GM06990 (cell line): ENCODE results near the gene SLC7A10.
A peak's percentile ranks its signal among the peaks of the same experiment; 100 is the strongest.

Experiments
- DNase-seq: peaks from one replicate; pipeline ENCODE4 v3.0.0-alpha.2; 2011; ENCODE audit not compliant: insufficient read length; ENCODE audit errors: extremely low read depth
- H3K27me3 ChIP-seq: replicated peaks from 2 replicates; pipeline ENCODE4 v1.6.0; 2011; ENCODE audit warnings: low read length; ENCODE audit not compliant: control insufficient read depth, insufficient read depth
- H3K36me3 ChIP-seq: 2 replicates; pipeline ENCODE4 v1.5.1; 2011; ENCODE audit warnings: low read length; ENCODE audit not compliant: control insufficient read depth, insufficient read depth
- H3K4me3 ChIP-seq: replicated peaks from 2 replicates; pipeline ENCODE4 v1.5.1; 2011; ENCODE audit warnings: low read depth, mild to moderate bottlenecking, control low read depth, low read length
- TF ChIP-seq, protein P1 (sequence below): IDR thresholded peaks from 2 replicates; pipeline ENCODE4 v1.5.1; 2011; ENCODE audit warnings: low read length, control low read depth, mild to moderate bottlenecking, inconsistent platforms; ENCODE audit not compliant: insufficient read depth, poor library complexity, severe bottlenecking

The SLC7A10 gene

GRCh38 chr19:33248553-33248953, 22.9 kb upstream of the SLC7A10 start:
- DNase-seq, result no peak
- H3K36me3 ChIP-seq, result no peaks in the 10 kb centered on the region
- no peak overlapping the region for H3K4me3 ChIP-seq
- H3K27me3 ChIP-seq, result no peaks in the 10 kb centered on the region
- TF ChIP-seq, protein P1, sequence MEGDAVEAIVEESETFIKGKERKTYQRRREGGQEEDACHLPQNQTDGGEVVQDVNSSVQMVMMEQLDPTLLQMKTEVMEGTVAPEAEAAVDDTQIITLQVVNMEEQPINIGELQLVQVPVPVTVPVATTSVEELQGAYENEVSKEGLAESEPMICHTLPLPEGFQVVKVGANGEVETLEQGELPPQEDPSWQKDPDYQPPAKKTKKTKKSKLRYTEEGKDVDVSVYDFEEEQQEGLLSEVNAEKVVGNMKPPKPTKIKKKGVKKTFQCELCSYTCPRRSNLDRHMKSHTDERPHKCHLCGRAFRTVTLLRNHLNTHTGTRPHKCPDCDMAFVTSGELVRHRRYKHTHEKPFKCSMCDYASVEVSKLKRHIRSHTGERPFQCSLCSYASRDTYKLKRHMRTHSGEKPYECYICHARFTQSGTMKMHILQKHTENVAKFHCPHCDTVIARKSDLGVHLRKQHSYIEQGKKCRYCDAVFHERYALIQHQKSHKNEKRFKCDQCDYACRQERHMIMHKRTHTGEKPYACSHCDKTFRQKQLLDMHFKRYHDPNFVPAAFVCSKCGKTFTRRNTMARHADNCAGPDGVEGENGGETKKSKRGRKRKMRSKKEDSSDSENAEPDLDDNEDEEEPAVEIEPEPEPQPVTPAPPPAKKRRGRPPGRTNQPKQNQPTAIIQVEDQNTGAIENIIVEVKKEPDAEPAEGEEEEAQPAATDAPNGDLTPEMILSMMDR, result no peak

- no peak for DNase-seq
- Histone ChIP-seq H3K36me3 (no peaks in the 10 kb centered on the region), H3K4me3 (no peak overlapping the region), H3K27me3 (no peaks in the 10 kb centered on the region)
- TF ChIP-seq, protein P1, result no peak
Observed at GRCh38 chr19:33248104-33248503, 22.5 kb upstream of the SLC7A10 start.

DNA sequence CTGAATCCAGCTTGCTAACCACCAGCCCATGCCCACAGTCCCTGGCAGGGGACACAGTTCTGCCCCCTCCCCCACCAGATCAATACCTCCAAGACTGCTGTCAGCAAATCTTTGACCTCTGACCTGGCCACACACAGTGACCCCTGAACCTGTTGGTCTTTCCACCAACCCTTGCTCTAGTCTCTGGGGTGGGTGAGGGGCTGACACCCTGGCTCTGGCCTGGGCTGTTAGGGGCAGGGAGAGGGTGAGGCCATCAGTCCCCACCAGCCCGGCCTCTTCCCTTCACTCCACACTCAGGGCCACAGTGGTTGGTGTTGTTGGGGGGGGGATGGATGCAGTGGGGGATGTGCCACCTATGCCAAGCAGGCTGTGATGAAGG, 21.8 kb upstream of the SLC7A10 start:
- Histone ChIP-seq H3K27me3 (no peaks in the 10 kb centered on the region), H3K4me3 (no peak overlapping the region), H3K36me3 (no peaks in the 10 kb centered on the region)
- TF ChIP-seq, protein P1, result no peak
- DNase-seq, result no peak

GRCh38 chr19:33246709-33247440, 21.2 kb upstream of the SLC7A10 start:
- Histone ChIP-seq H3K27me3 (no peaks in the 10 kb centered on the region), H3K36me3 (no peaks in the 10 kb centered on the region), H3K4me3 (no peak overlapping the region)
- TF ChIP-seq, protein P1, result no peak
- DNase-seq, result no peak

DNA sequence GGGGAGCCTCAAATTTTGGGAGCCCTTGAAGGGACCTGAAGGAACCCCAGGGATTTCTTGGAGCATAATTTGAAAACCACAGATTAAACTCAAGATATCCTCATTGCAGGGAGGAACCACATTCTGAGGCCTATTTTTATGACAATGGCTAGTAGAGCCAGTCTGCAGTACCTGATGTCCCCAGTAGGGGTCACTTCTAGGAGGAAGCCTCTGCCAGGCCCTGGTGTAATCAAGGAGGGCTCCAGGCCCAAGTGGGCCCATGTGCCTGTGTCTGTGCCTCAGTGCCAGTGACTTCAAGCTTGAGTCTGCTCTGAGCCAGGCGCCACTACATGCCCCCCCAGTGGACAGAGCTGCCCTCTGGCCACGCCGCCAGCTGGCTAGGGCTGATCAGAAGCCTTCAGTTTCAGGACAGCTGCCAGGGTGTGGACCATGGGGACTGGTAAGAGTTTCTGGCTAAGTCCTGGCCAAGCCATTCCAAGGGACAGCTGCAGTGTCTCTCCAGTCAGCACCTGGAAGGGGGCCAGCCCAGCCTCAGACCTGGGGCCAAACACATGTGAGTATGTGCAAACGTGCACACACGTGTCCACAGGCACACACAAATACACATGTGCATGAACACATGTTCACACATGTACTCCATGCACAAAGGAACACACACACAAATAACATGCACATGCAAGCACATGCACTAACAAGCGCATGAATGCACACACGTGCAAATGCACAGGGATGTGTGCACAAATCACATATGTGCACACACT, 20.5 kb upstream of the SLC7A10 start:
- Histone ChIP-seq H3K27me3 (no peaks in the 10 kb centered on the region), H3K36me3 (no peaks in the 10 kb centered on the region), H3K4me3 (no peak overlapping the region)
- DNase-seq, result no peak
- TF ChIP-seq, protein P1, result peak; percentile 54
